IPS DF 4.7 (cell line): Measurements from ENCODE around the gene DDX27.

Experiments
- DNase-seq: peaks from one replicate; pipeline ENCODE4 v3.0.0-alpha.2; 2013; ENCODE audit warnings: low spot score; ENCODE audit errors: extremely low read depth

DDX27 gene

GRCh38 chr20:49276961-49277785 lies 58.0 kb downstream of the DDX27 start:
- no peak for DNase-seq

GRCh38 chr20:49277786-49278035 lies 58.5 kb downstream of the DDX27 start:
- no peak for DNase-seq

GRCh38 chr20:49278036-49278817 lies 59.0 kb downstream of the DDX27 start, which contains the start of gene ZNFX1:
Gene ZNFX1 (minus strand): TSS chr20:49278057. CDS start chr20:49275839, 2,218 bp downstream.
- peak; percentile 88 for DNase-seq

GRCh38 chr20:49278818-49279676 lies 59.8 kb downstream of the DDX27 start:
- no peak for DNase-seq

GRCh38 chr20:49279677-49280462 lies 60.7 kb downstream of the DDX27 start:
- DNase-seq, result no peak

GRCh38 chr20:49280463-49281058 lies 61.3 kb downstream of the DDX27 start:
- DNase-seq, result no peak

- DNase-seq, result no peak
Observed at GRCh38 chr20:49281059-49281912, 62.1 kb downstream of the DDX27 start.

- no peak for DNase-seq
Observed at GRCh38 chr20:49281913-49282467, 62.8 kb downstream of the DDX27 start.

GRCh38 chr20:49282584-49283171 lies 63.5 kb downstream of the DDX27 start:
- DNase-seq, result no peak

- no peak for DNase-seq
Observed at GRCh38 chr20:49283176-49283702, 64.0 kb downstream of the DDX27 start.

GRCh38 chr20:49283703-49284625 lies 64.7 kb downstream of the DDX27 start:
- no peak for DNase-seq

- DNase-seq, result no peak
Observed at GRCh38 chr20:49284818-49285217, 65.6 kb downstream of the DDX27 start.

GRCh38 chr20:49285233-49285668 lies 66.0 kb downstream of the DDX27 start:
- DNase-seq, result no peak

GRCh38 chr20:49285813-49286494 lies 66.7 kb downstream of the DDX27 start:
- no peak for DNase-seq

GRCh38 chr20:49286689-49287551 lies 67.7 kb downstream of the DDX27 start:
- no peak for DNase-seq
